Right hindlimb (tissue), 1 donor: ENCODE measurements around the gene PIGQ.

Source experiments
- DNase-seq: peaks from one replicate; pipeline ENCODE4 v3.0.0-alpha.2; 2018

PIGQ gene

DNA sequence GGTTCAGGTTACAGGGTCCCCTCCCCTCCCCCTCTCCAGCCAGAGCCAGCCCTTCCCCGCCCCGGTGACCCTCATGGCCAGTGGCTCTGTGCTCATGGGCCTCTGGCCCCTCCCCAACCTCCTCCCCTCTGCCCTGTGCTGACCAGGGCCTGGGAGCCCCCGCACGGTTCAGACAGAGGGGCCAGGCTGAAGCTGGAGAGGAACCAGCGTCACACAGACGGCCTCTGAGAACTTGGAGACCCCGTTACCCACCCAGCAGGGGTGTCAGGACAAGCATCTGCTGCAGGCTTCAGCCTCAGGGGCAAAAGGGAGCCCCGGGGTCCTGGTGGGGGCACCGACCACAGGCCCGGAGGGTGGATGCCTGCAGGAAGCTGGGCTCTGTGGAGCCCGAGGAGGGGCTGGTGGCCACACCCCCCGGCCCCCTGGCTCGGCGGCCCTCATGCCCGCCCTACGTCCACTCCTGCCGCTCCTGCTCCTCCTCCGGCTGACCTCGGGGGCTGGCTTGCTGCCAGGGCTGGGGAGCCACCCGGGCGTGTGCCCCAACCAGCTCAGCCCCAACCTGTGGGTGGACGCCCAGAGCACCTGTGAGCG is 61.1 kb downstream of the PIGQ start, which contains the start of gene WFIKKN1:
Gene WFIKKN1 (plus strand): TSS at position 171 of the 591 bp plus-strand sequence. CDS start 269 bp downstream, at position 440.
- DNase-seq, result no peak

DNA sequence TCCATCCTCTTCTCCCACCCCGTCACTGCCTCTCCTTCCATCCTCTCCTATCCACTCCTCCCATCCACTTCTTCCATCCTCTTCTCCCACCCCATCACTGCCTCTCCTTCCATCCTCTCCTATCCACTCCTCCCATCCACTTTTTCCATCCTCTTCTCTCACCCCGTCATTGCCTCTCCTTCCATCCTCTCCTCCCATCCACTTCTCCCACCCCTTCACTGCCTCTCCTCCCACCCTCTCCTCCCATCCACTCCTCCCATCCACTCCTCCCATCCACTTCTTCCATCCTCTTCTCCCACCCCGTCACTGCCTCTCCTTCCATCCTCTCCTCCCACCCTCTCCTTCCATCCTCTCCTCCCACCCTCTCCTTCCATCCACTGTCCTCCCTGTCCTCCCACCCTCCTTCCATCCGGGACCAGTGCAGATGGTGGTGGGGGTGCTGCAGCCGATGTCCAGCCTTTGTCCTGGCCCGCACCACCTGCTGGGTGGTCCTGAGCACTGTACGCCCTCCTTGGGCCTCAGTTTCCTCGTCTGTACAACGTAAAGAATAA is 62.1 kb downstream of the PIGQ start:
- no peak for DNase-seq

- no peak for DNase-seq
These were observed 62.9 kb downstream of the PIGQ start for GRCh38 chr16:632486-633335.

DNA sequence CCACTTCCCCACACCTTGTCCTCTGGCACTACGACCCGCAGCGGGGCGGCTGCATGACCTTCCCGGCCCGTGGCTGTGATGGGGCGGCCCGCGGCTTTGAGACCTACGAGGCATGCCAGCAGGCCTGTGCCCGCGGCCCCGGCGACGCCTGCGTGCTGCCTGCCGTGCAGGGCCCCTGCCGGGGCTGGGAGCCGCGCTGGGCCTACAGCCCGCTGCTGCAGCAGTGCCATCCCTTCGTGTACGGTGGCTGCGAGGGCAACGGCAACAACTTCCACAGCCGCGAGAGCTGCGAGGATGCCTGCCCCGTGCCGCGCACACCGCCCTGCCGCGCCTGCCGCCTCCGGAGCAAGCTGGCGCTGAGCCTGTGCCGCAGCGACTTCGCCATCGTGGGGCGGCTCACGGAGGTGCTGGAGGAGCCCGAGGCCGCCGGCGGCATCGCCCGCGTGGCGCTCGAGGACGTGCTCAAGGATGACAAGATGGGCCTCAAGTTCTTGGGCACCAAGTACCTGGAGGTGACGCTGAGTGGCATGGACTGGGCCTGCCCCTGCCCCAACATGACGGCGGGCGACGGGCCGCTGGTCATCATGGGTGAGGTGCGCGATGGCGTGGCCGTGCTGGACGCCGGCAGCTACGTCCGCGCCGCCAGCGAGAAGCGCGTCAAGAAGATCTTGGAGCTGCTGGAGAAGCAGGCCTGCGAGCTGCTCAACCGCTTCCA is 63.7 kb downstream of the PIGQ start:
- DNase-seq, result no peak
